Fibroblast of peridontal ligament (primary cell): Measurements from ENCODE around the gene CSNK2B.

Source experiments
- DNase-seq: peaks from one replicate; pipeline ENCODE4 v3.0.0-alpha.2; 2010; ENCODE audit errors: extremely low read depth

CSNK2B gene

GRCh38 chr6:31636698-31637596 lies 28.9 kb upstream of the CSNK2B start:
- no peak for DNase-seq

- DNase-seq: no peak
These were observed 26.8 kb upstream of the CSNK2B start for GRCh38 chr6:31639043-31639442.

GRCh38 chr6:31639449-31639861 lies 26.4 kb upstream of the CSNK2B start:
- peak; percentile 55 for DNase-seq

- DNase-seq: no peak
These were observed 25.3 kb upstream of the CSNK2B start for GRCh38 chr6:31640612-31641011.

GRCh38 chr6:31641370-31641769 lies 24.5 kb upstream of the CSNK2B start:
- no peak for DNase-seq

GRCh38 chr6:31642798-31643570 lies 22.9 kb upstream of the CSNK2B start:
- DNase-seq: no peak

- DNase-seq: no peak
These were observed 21.9 kb upstream of the CSNK2B start for GRCh38 chr6:31643818-31644454.

GRCh38 chr6:31645325-31645724 lies 20.6 kb upstream of the CSNK2B start:
- no peak for DNase-seq

GRCh38 chr6:31651602-31652191 lies 14.2 kb upstream of the CSNK2B start:
- DNase-seq: peak; percentile 83

GRCh38 chr6:31652925-31653724 lies 12.8 kb upstream of the CSNK2B start:
- no peak for DNase-seq

GRCh38 chr6:31654574-31655348 lies 11.1 kb upstream of the CSNK2B start:
- no peak for DNase-seq

GRCh38 chr6:31655349-31656237 lies 10.3 kb upstream of the CSNK2B start, which contains the start of gene APOM:
TSS of gene APOM (plus strand) at chr6:31655894. CDS start at chr6:31655967, 73 bp downstream.
- DNase-seq: no peak

- no peak for DNase-seq
These were observed 8.3 kb upstream of the CSNK2B start for GRCh38 chr6:31657406-31658157.

- DNase-seq: no peak
These were observed 7.7 kb upstream of the CSNK2B start for GRCh38 chr6:31658158-31658688.

- DNase-seq: no peak
These were observed 6.8 kb upstream of the CSNK2B start for GRCh38 chr6:31658983-31659648.

- DNase-seq: peak; percentile 33
These were observed 6.1 kb upstream of the CSNK2B start for GRCh38 chr6:31659649-31660380.
